Stimulated activated CD4-positive, alpha-beta T cell treated with anti-CD3 and anti-CD28 coated beads, TNF-alpha, amount 100 ng/mL, for 48 hours (primary cell): Measurements from ENCODE around the gene NARF.
"Not testable (repeated sequence)": the region's sequence is repeated elsewhere in the genome, so short reads cannot be mapped to it uniquely, and the experiment has no call there.

Experiments used
- DNase-seq, 3 donors: peaks; one replicate each; pipeline ENCODE4 v3.0.0-alpha.2; 2020; ENCODE audit warnings: low read depth in 3 of 3

The NARF gene

DNA sequence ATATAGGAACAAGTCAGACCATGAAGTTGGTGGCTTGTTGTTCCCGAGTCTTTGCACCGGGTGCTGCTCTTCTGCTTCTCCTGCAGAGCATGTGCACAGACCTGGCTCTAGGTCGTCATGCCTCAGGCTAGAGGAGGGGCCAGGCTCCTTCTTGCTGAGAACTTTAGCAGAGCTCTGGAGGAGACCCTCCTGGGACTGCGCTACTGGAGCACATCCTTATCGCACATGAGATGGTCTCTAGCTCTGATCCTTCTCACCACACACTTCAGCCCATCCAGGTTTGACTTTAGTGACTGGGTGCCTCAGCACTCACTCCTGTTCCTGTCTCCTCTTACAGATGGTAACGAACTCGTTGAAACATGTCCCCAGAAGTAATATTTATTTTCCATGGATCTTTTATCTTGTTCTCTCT is 75.9 kb downstream of the NARF start:
- DNase-seq = no peak

DNA sequence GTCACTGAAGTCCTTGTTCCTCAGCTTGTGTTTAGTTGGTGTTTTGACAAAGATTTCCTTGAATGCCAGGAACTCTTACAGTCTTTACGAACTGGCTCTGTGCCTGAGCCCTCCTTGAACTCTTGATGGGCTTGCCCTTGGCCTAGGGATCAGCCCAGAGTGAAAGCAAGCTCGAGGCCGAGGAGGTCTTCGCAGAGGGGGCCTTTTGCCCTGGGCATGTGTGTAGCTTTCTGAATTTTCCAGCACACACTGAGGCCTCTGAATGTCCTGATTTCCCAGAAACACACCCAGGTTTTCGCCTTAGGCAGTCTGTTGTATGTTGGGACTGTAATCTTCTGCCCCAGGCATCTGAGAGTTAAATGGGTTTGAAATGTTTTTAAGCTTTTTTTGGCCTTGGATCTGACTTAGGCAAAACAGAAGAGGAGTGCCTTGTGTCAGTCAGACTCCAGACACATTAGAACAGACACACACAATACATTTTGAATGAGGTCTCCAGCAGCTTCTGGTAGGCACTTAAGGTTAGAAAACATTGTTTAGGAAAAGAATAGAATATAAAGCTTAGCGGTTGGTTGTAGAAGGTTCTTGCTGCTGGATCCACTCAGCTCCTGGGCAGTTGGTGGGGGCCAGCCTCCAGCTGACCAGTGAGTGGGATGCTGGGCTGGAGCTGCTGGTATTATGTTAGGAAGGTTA is 78.1 kb downstream of the NARF start:
- no peak for DNase-seq

DNA sequence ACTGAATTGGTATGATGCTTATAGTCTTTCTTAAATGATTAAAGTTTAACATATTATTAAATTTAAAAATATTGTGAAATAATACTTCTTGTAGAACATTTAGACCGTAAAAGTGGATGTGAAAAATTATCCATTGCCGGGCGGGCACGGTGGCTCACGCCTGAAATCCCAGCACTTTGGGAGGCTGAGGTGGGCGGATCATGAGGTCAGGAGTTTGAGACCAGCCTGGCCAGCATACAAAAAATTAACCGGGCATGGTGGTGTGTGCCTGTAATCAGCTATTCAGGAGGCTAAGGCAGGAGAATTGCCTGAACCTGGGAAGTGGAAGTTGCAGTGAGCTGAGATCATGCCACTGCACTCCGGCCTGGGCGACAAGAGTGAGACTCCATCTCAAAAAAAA is 78.7 kb downstream of the NARF start:
- DNase-seq = not testable (repeated sequence)

DNA sequence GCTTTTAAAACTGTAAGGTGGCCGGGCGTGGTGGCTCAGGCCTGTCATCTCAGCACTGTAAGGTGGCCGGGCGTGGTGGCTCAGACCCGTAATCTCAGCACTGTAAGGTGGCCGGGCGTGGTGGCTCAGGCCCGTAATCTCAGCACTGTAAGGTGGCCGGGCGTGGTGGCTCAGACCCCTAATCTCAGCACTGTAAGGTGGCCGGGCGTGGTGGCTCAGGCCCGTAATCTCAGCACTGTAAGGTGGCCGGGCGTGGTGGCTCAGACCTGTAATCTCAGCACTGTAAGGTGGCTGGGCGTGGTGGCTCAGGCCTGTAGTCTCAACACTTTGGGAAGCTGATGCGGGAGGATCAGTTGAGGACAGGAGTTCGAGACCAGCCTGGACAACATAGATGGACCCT is 80.5 kb downstream of the NARF start:
- not testable (repeated sequence) for DNase-seq
